Measurements from ENCODE around the gene IGSF23. TPM values are rescaled to one million over a fixed set of nuclear protein-coding genes. Genes with fewer than 3 reads are reported as not detected.
"Not testable (repeated sequence)": the region's sequence is repeated elsewhere in the genome, so short reads cannot be mapped to it uniquely, and the experiment has no call there.

IGSF23 gene
- total RNA-seq, 3 donors from 2014 or later, result not detected

- Histone ChIP-seq H3K27ac (no peak overlapping the region), H3K36me3 (no peaks in the 10 kb centered on the region), H3K9me3 (no peaks in the 10 kb centered on the region), H3K27me3 (peaks cover 0 to 9% of the 10 kb centered on the region in 2 donors), H3K4me1 (no peaks in the 10 kb centered on the region), H3K4me3 (no peak overlapping the region)
- TF ChIP-seq CTCF (IDR thresholded peaks at IDR 0.05), result no peak
- no peak for TF ChIP-seq POLR2AphosphoS5 (IDR thresholded peaks at IDR 0.05)
- no peak for TF ChIP-seq POLR2A (IDR thresholded peaks at IDR 0.05)
- no peak for DNase-seq (ENCODE audit: low spot score in 2 of 2)
- intact Hi-C loops (cut with DNase I; ENCODE audit: low total_unique reads), result no loop called here
Observed at GRCh38 chr19:44588771-44589112, 24.6 kb upstream of the IGSF23 start.

GRCh38 chr19:44590245-44591059 is 22.9 kb upstream of the IGSF23 start:
- intact Hi-C loops (cut with DNase I; ENCODE audit: low total_unique reads), result no loop called here

GRCh38 chr19:44591340-44591993 is 21.9 kb upstream of the IGSF23 start:
- H3K27me3 ChIP-seq, result peaks cover 0 to 11% of the 10 kb centered on the region in 2 donors
- intact Hi-C loops (cut with DNase I; ENCODE audit: low total_unique reads); H3K9me3 ChIP-seq; H3K36me3 ChIP-seq; DNase-seq (ENCODE audit: low spot score in 2 of 2); H3K27ac ChIP-seq; H3K4me3 ChIP-seq; H3K4me1 ChIP-seq: not testable (repeated sequence)

More at GRCh38 chr19:44590245-44591059, 22.9 kb upstream of the IGSF23 start:
- TF ChIP-seq POLR2AphosphoS5 (IDR thresholded peaks at IDR 0.05) (no peak), POLR2A (IDR thresholded peaks at IDR 0.05) (no peak), CTCF (IDR thresholded peaks at IDR 0.05) (no peak)
- H3K9me3 ChIP-seq, result no peaks in the 10 kb centered on the region
- no peak overlapping the region for H3K27ac ChIP-seq
- DNase-seq (ENCODE audit: low spot score in 2 of 2), result no peak
- H3K4me3 ChIP-seq, result no peak overlapping the region
- H3K36me3 ChIP-seq, result no peaks in the 10 kb centered on the region
- no peaks in the 10 kb centered on the region for H3K4me1 ChIP-seq
- peaks cover 0 to 6% of the 10 kb centered on the region in 2 donors for H3K27me3 ChIP-seq

- Histone ChIP-seq H3K27ac (no peak overlapping the region), H3K4me1 (no peaks in the 10 kb centered on the region), H3K36me3 (no peaks in the 10 kb centered on the region), H3K4me3 (no peak overlapping the region), H3K9me3 (no peaks in the 10 kb centered on the region), H3K27me3 (peaks cover 0 to 11% of the 10 kb centered on the region in 2 donors)
- DNase-seq (ENCODE audit: low spot score in 2 of 2), result no peak
- intact Hi-C loops (cut with DNase I; ENCODE audit: low total_unique reads), result no loop called here
- TF ChIP-seq POLR2AphosphoS5 (IDR thresholded peaks at IDR 0.05), result no peak
- no peak for TF ChIP-seq CTCF (IDR thresholded peaks at IDR 0.05)
- TF ChIP-seq POLR2A (IDR thresholded peaks at IDR 0.05), result no peak
Observed at GRCh38 chr19:44592451-44592890, 20.9 kb upstream of the IGSF23 start.

GRCh38 chr19:44593294-44593693 is 20.1 kb upstream of the IGSF23 start:
- no peaks in the 10 kb centered on the region for H3K36me3 ChIP-seq
- H3K27ac ChIP-seq, result no peak overlapping the region
- DNase-seq (ENCODE audit: low spot score in 2 of 2), result no peak
- H3K9me3 ChIP-seq, result peaks cover 0 to 3% of the 10 kb centered on the region in 2 donors
- TF ChIP-seq CTCF (IDR thresholded peaks at IDR 0.05), result no peak
- TF ChIP-seq POLR2A (IDR thresholded peaks at IDR 0.05), result no peak
- no peak for TF ChIP-seq POLR2AphosphoS5 (IDR thresholded peaks at IDR 0.05)
- H3K27me3 ChIP-seq, result peaks cover 0 to 15% of the 10 kb centered on the region in 2 donors
- H3K4me3 ChIP-seq, result no peak overlapping the region
- no peaks in the 10 kb centered on the region for H3K4me1 ChIP-seq
- intact Hi-C loops (cut with DNase I; ENCODE audit: low total_unique reads), result no loop called here

GRCh38 chr19:44593866-44594266 is 19.5 kb upstream of the IGSF23 start:
- H3K36me3 ChIP-seq; DNase-seq (ENCODE audit: low spot score in 2 of 2); H3K4me1 ChIP-seq; H3K27ac ChIP-seq; H3K9me3 ChIP-seq; intact Hi-C loops (cut with DNase I; ENCODE audit: low total_unique reads); H3K4me3 ChIP-seq: not testable (repeated sequence)
- peaks cover 0 to 20% of the 10 kb centered on the region in 2 donors for H3K27me3 ChIP-seq
